Sigmoid colon (tissue), 7 donors: ENCODE results near the gene RGS18. TPM values are rescaled to one million over a fixed set of nuclear protein-coding genes. Genes with fewer than 3 reads are reported as not detected.
"Not testable (repeated sequence)": the region's sequence is repeated elsewhere in the genome, so short reads cannot be mapped to it uniquely, and the experiment has no call there.

ENCODE experiments used
- DNase-seq: peaks from one replicate; pipeline ENCODE4 v3.0.0-alpha.2; 2019
- H3K27ac ChIP-seq, 4 donors: fragments of 200-600 bp; sonication (generic); one replicate each; pipeline ENCODE4 v1.5.1; 2016 to 2019; ENCODE audit warnings: mild to moderate bottlenecking in 1 of 4
- H3K27me3 ChIP-seq, 3 donors: fragments of 200-600 bp; sonication (generic); one replicate each; pipeline ENCODE4 v1.5.1; 2019; ENCODE audit warnings: mild to moderate bottlenecking in 1 of 3
- H3K36me3 ChIP-seq, 4 donors: fragments of 200-600 bp; sonication (generic); one replicate each; pipeline ENCODE4 v1.5.1; 2016 to 2019
- H3K4me1 ChIP-seq, 4 donors: fragments of 200-600 bp; sonication (generic); one replicate each; pipeline ENCODE4 v1.5.1; 2017 to 2019
- H3K4me3 ChIP-seq, 4 donors: fragments of 200-600 bp; sonication (generic); one replicate each; pipeline ENCODE4 v1.5.1; 2017 to 2019; ENCODE audit warnings: mild to moderate bottlenecking in 2 of 4, moderate library complexity in 1 of 4
- H3K9me3 ChIP-seq, 4 donors: fragments of 200-600 bp in 3 of 4; sonication (generic) in 3 of 4; one replicate each; pipeline versions ENCODE4 v1.5.1 to v1.6.1; 2013 to 2019
- CTCF ChIP-seq, 4 experiments: fragments of 450-650 bp in 3 of 4; fragments of 200-600 bp in 1 of 4; IDR thresholded peaks; one replicate each; pipeline ENCODE4 v1.5.1; 2016 to 2019; ENCODE audit warnings: antibody characterized with exemption in 4 of 4, mild to moderate bottlenecking in 3 of 4, moderate library complexity in 2 of 4
- EP300 ChIP-seq, 4 donors: sonication (generic); formaldehyde crosslinking; IDR thresholded peaks; one replicate each; pipeline ENCODE4 v1.6.1; 2017; ENCODE audit warnings: antibody characterized with exemption in 4 of 4
- POLR2A ChIP-seq, 2 donors: fragments of 450-650 bp; IDR thresholded peaks; one replicate each; pipeline ENCODE4 v1.6.1; 2016; ENCODE audit warnings: antibody characterized with exemption in 2 of 2, mild to moderate bottlenecking in 2 of 2, moderate library complexity in 2 of 2
- POLR2AphosphoS5 ChIP-seq, 4 donors: sonication (generic); formaldehyde crosslinking; IDR thresholded peaks; one replicate each; pipeline ENCODE4 v1.6.1; 2017; ENCODE audit warnings: antibody characterized with exemption in 4 of 4
- WGBS, 2 donors: extraction: QIAGEN DNeasy Blood & Tissue Kit; methylation state at CpG; one replicate each; pipeline ENCODE4 v1.1.7; 2013; 5-methylcytosine and 5-hydroxymethylcytosine counted together
- intact Hi-C: fragments of 100-400 bp; cut with DNase I; formaldehyde crosslinking; loops from one replicate; pipeline ENCODE4 v1.15.1; 2023
- polyA plus RNA-seq, 3 donors: library from polyadenylated mRNA; stranded (reverse); fragments of 200-250 nt; gene quantifications; one replicate each; pipeline ENCODE4 v1.2.3, GENCODE V29; 2013
- total RNA-seq, 4 donors: library from RNA; depleted of rRNA; stranded (reverse); fragments of >200 nt; gene quantifications; one replicate each; pipeline ENCODE4 v1.1.0, GENCODE V29; 2016
- donor health status: healthy with polysubstance abuse.
- donor health status: Bipolar disorder and iron deficiency.
- donor health status: healthy.

Gene RGS18
- total and polyA plus RNA-seq, 7 donors, result 1.8 to 5.1 (median 3.0) TPM

DNA sequence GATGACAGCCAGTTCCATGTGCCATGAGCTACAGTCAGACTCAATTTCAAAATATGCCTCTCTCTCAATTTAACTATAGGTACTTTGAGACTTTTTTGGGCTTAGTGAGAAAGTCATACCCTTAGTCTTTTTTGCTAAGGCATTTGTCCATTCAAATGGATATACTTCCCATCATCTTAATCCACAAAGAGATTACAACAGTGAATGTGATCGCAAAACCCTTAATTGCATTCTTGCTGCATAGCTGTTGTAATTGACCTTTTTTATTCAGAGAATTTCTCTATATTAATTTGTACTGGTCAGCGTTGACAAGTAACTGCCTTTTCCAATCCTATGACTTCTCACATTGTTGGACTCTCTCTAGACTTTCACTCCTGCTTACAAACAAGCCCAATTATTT is 38.6 kb upstream of the RGS18 start:
- no peak overlapping the region for H3K27ac ChIP-seq
- H3K4me3 ChIP-seq, result no peak overlapping the region
- H3K9me3 ChIP-seq, result no peaks in the 10 kb centered on the region
- H3K36me3 ChIP-seq, result no peaks in the 10 kb centered on the region
- WGBS, 2 donors, result 90 to 93% methylated on average over 2 of the region's 2 CpGs
- no peak for DNase-seq
- no peaks in the 10 kb centered on the region for H3K4me1 ChIP-seq
- H3K27me3 ChIP-seq, result no peaks in the 10 kb centered on the region
- intact Hi-C loops, result no loop called here
- TF ChIP-seq POLR2AphosphoS5 (IDR thresholded peaks at IDR 0.05), result no peak

GRCh38 chr1:192122668-192123067 is 35.6 kb upstream of the RGS18 start:
- DNase-seq, result no peak
- H3K27ac ChIP-seq, result no peak overlapping the region
- H3K4me1 ChIP-seq, result no peaks in the 10 kb centered on the region
- no peaks in the 10 kb centered on the region for H3K27me3 ChIP-seq
- no peaks in the 10 kb centered on the region for H3K36me3 ChIP-seq
- H3K9me3 ChIP-seq, result no peaks in the 10 kb centered on the region
- TF ChIP-seq CTCF (IDR thresholded peaks at IDR 0.05) (no peak), POLR2A (IDR thresholded peaks at IDR 0.05) (no peak)
- intact Hi-C loops, result no loop called here
- H3K4me3 ChIP-seq, result no peak overlapping the region

DNA sequence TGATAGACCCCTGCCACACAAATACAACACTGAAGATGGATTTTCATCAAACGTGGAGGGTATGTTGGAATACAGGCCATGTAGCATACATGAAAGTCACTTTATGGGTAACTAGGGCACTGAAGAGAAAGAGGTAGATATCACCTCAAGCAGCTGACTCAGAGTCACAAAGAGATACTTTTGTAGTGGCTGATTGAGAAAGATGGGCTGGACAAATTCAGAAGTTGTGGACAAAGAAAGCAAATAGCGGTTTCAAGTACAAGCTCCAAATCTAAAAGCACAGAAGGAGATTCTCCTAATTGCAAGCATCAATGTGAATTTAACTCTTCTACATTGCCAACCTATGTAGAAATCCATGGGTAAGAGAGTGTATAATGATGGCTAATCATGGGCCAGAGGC is 35.0 kb upstream of the RGS18 start:
- Histone ChIP-seq H3K27ac (no peak overlapping the region), H3K4me3 (no peak overlapping the region)

DNA sequence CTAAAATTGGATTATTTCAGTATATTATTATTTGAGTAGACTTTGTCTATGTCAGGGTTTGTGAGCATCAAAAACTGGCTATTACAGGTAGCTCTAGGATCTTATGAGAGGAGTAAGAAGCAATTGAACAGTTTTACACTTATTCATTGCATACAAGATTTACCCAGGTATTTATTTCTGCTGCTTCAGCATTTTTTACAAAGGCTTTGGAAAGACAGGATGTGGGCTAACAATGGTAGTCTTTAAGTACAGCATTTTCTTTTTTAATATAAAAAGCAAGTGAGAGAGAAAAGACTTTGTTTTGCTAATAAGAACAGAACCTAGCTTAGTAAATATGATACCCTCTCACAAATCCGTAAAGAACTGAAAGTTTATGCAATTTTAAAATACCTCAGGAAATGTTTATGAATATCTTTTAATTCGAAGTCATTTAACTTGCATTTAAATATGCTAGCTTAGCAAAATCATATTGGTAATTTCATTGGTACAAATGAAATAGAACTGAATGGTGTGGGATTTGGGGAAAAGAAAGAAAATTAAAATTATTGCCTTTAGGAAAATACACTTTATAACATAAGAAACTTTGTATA is 32.1 kb upstream of the RGS18 start:
- Histone ChIP-seq H3K9me3 (no peaks in the 10 kb centered on the region), H3K4me3 (no peak overlapping the region), H3K4me1 (no peaks in the 10 kb centered on the region), H3K27me3 (no peaks in the 10 kb centered on the region), H3K36me3 (no peaks in the 10 kb centered on the region), H3K27ac (no peak overlapping the region)
- DNase-seq, result no peak
- intact Hi-C loops, result no loop called here
- no peak for TF ChIP-seq EP300 (IDR thresholded peaks at IDR 0.05)
- TF ChIP-seq POLR2AphosphoS5 (IDR thresholded peaks at IDR 0.05), result no peak
- no peak for TF ChIP-seq POLR2A (IDR thresholded peaks at IDR 0.05)
- no peak for TF ChIP-seq CTCF (IDR thresholded peaks at IDR 0.05)
- WGBS, 2 donors, result 66 to 77% methylated on average over 2 of the region's 2 CpGs

More for the DNA sequence above, 35.0 kb upstream of the RGS18 start:
- intact Hi-C loops, result no loop called here
- Histone ChIP-seq H3K4me1 (no peaks in the 10 kb centered on the region), H3K9me3 (no peaks in the 10 kb centered on the region), H3K27me3 (no peaks in the 10 kb centered on the region), H3K36me3 (no peaks in the 10 kb centered on the region)
- TF ChIP-seq CTCF (IDR thresholded peaks at IDR 0.05), result no peak
- no peak for TF ChIP-seq EP300 (IDR thresholded peaks at IDR 0.05)
- TF ChIP-seq POLR2A (IDR thresholded peaks at IDR 0.05), result no peak
- no peak for TF ChIP-seq POLR2AphosphoS5 (IDR thresholded peaks at IDR 0.05)
- WGBS, 2 donors, result 88 to 91% methylated on average over 2 of the region's 2 CpGs
- no peak for DNase-seq

DNA sequence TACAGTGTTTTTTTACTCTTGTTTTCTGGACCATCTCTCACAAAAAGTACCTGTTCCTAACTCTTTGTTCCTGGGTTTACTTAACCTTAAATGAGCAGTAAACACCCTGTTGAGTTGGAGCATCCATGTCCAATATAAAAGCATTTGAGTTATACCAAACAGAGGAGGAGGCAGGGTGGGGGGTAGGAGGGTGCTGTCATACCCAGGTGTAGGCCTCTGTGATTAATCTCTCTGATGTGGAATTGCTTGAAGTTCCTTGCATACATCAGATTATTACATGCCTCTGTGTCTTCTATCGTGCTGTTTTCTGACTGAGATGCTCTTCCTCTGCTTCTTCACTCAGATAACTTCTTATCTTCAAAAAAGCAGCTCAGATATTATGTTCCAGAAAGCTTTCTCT is 28.1 kb upstream of the RGS18 start:
- DNase-seq, result no peak
- Histone ChIP-seq H3K27me3 (no peaks in the 10 kb centered on the region), H3K9me3 (no peaks in the 10 kb centered on the region), H3K4me1 (no peaks in the 10 kb centered on the region), H3K4me3 (no peak overlapping the region), H3K27ac (no peak overlapping the region), H3K36me3 (no peaks in the 10 kb centered on the region)
- TF ChIP-seq POLR2AphosphoS5 (IDR thresholded peaks at IDR 0.05), result no peak
- no peak for TF ChIP-seq POLR2A (IDR thresholded peaks at IDR 0.05)
- no peak for TF ChIP-seq CTCF (IDR thresholded peaks at IDR 0.05)
- TF ChIP-seq EP300 (IDR thresholded peaks at IDR 0.05), result no peak
- 78 to 95% methylated on average over 1 of the region's 1 CpG for WGBS, 2 donors
- intact Hi-C loops, result no loop called here

DNA sequence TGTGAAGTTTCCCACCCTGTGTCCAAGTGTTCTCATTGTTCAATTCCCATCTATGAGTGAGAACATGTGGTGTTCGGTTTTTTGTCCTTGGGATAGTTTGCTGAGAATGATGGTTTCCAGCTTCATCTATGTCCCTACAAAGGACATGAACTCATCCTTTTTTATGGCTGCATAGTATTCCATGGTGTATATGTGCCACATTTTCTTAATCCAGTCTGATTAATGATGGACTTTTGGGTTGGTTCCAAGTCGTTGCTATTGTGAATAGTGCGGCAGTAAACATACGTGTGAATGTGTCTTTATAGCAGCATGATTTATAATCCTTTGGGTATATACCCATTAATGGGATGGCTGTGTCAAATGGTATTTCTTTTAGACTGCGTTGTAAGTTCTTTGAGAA is 27.4 kb upstream of the RGS18 start:
- H3K27me3 ChIP-seq, H3K36me3 ChIP-seq, H3K9me3 ChIP-seq, intact Hi-C loops, H3K4me3 ChIP-seq, H3K27ac ChIP-seq, DNase-seq, H3K4me1 ChIP-seq: not testable (repeated sequence)
- 87 to 89% methylated on average over 5 of the region's 5 CpGs for WGBS, 2 donors
